Activated B cell treated with CpG ODN at 0.5 μM for 24 hours (primary cell): ENCODE results near the gene SKIDA1. TPM values are rescaled to one million over a fixed set of nuclear protein-coding genes. Genes with fewer than 3 reads are reported as not detected.

Experiments
- ATAC-seq: fragments of 200-7000 bp; cut with Tn5 transposase; one replicate; pipeline ENCODE4 v1.10.0; 2021; ENCODE audit warnings: low read depth, mild to moderate bottlenecking, moderate library complexity
- CTCF ChIA-PET: fragments of 350-600 bp; sonication (Branson Sonifier 250); formaldehyde crosslinking; loops from one replicate; lab custom pipeline; 2021; ENCODE audit warnings: antibody characterized with exemption; lab: Charles Lee
- POLR2A ChIA-PET: fragments of 350-600 bp; sonication (Branson Sonifier 250); formaldehyde crosslinking; loops from one replicate; lab custom pipeline; 2021; ENCODE audit warnings: antibody characterized with exemption; lab: Charles Lee
- DNase-seq: peaks from one replicate; pipeline ENCODE4 v3.0.0; 2022
- H3K27ac Mint-ChIP-seq: one replicate; pipeline ENCODE4 v1.8.0; 2020; ENCODE audit warnings: mixed read lengths
- H3K27me3 Mint-ChIP-seq: one replicate; pipeline ENCODE4 v1.8.0; 2021; ENCODE audit warnings: mixed read lengths
- H3K36me3 Mint-ChIP-seq: one replicate; pipeline ENCODE4 v1.8.0; 2021; ENCODE audit warnings: low read depth, mixed read lengths
- H3K4me1 Mint-ChIP-seq: one replicate; pipeline ENCODE4 v1.8.0; 2021; ENCODE audit warnings: mixed read lengths
- H3K4me3 Mint-ChIP-seq: one replicate; pipeline ENCODE4 v1.8.0; 2020; ENCODE audit warnings: mild to moderate bottlenecking, mixed read lengths
- H3K9me3 Mint-ChIP-seq: one replicate; pipeline ENCODE4 v1.8.0; 2020; ENCODE audit warnings: mixed read lengths
- intact Hi-C: fragments of 100-400 bp; cut with micrococcal nuclease; formaldehyde crosslinking; loops from one replicate; pipeline ENCODE4 v1.15.1; 2024
- total RNA-seq: library from RNA; stranded (reverse); gene quantifications from 2 replicates; pipeline ENCODE4 v1.2.3, GENCODE V29; 2022
- TF ChIP-seq, protein P1 (sequence below): fragments of 200-600 bp; IDR thresholded peaks from one replicate; pipeline ENCODE4 v1.8.0; 2022; ENCODE audit warnings: antibody characterized with exemption, mild to moderate bottlenecking

SKIDA1 gene
- total RNA-seq, 1 donor from 2014 or later: 0.60 TPM

- Mint-ChIP-seq H3K27me3 (peaks cover 63% of the 10 kb centered on the region), H3K9me3 (no peaks in the 10 kb centered on the region), H3K4me3 (peak overlapping the region; percentile 11), H3K27ac (peak overlapping the region; percentile 61), H3K4me1 (peaks cover 42% of the 10 kb centered on the region), H3K36me3 (no peaks in the 10 kb centered on the region)
- ATAC-seq (no peak), DNase-seq (no peak)
- TF ChIP-seq, protein P1, sequence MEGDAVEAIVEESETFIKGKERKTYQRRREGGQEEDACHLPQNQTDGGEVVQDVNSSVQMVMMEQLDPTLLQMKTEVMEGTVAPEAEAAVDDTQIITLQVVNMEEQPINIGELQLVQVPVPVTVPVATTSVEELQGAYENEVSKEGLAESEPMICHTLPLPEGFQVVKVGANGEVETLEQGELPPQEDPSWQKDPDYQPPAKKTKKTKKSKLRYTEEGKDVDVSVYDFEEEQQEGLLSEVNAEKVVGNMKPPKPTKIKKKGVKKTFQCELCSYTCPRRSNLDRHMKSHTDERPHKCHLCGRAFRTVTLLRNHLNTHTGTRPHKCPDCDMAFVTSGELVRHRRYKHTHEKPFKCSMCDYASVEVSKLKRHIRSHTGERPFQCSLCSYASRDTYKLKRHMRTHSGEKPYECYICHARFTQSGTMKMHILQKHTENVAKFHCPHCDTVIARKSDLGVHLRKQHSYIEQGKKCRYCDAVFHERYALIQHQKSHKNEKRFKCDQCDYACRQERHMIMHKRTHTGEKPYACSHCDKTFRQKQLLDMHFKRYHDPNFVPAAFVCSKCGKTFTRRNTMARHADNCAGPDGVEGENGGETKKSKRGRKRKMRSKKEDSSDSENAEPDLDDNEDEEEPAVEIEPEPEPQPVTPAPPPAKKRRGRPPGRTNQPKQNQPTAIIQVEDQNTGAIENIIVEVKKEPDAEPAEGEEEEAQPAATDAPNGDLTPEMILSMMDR: no peak
- intact Hi-C loops: loop anchor here (2.0 to 10.0 kb wide), 3 partner anchors 435 to 1679 kb away; no protein-coding TSS in a partner anchor
- CTCF ChIA-PET: no interaction called here
- POLR2A ChIA-PET: interaction anchor here (0.7 to 1.1 kb wide), 3 partner anchors 11 to 917 kb away, joined by 3 to 5 read pairs (median 3); no protein-coding TSS in a partner anchor
Observed at GRCh38 chr10:21519941-21520436, 5.5 kb downstream of the SKIDA1 start.

GRCh38 chr10:21519397-21519933, 6.0 kb downstream of the SKIDA1 start:
- H3K4me1 Mint-ChIP-seq: peaks cover 38% of the 10 kb centered on the region
- no peak overlapping the region for H3K4me3 Mint-ChIP-seq
- CTCF ChIA-PET: no interaction called here
- DNase-seq (no peak), ATAC-seq (no peak)
- POLR2A ChIA-PET: interaction anchor here (0.6 to 0.9 kb wide), 2 partner anchors 823 to 917 kb away, joined by 3 read pairs; no protein-coding TSS in a partner anchor
- H3K9me3 Mint-ChIP-seq: no peaks in the 10 kb centered on the region
- intact Hi-C loops: loop anchor here (2.0 to 5.0 kb wide), 2 partner anchors 1653 to 1679 kb away; no protein-coding TSS in a partner anchor
- H3K27ac Mint-ChIP-seq: peak overlapping the region; percentile 61
- peaks cover 66% of the 10 kb centered on the region for H3K27me3 Mint-ChIP-seq
- no peaks in the 10 kb centered on the region for H3K36me3 Mint-ChIP-seq
- TF ChIP-seq, protein P1: no peak

GRCh38 chr10:21518641-21519396, 6.7 kb downstream of the SKIDA1 start:
- POLR2A ChIA-PET: interaction anchor here (0.6 to 1.4 kb wide), 5 partner anchors 8 to 824 kb away, joined by 3 to 5 read pairs (median 3); partner anchors contain the start of gene MLLT10
- intact Hi-C loops: loop anchor here (2.0 to 5.0 kb wide), 2 partner anchors 1653 to 1680 kb away; no protein-coding TSS in a partner anchor
- Mint-ChIP-seq H3K36me3 (no peaks in the 10 kb centered on the region), H3K4me1 (peaks cover 38% of the 10 kb centered on the region), H3K27ac (peak overlapping the region; percentile 61), H3K4me3 (peak overlapping the region; percentile 82), H3K27me3 (peaks cover 69% of the 10 kb centered on the region), H3K9me3 (no peaks in the 10 kb centered on the region)
- no peak for DNase-seq
- TF ChIP-seq, protein P1: no peak
- ATAC-seq: no peak
- CTCF ChIA-PET: interaction anchor here (0.6 to 1.1 kb wide), 4 partner anchors 23 to 1470 kb away, joined by 3 to 7 read pairs (median 4); no protein-coding TSS in a partner anchor

GRCh38 chr10:21518149-21518640, 7.3 kb downstream of the SKIDA1 start:
- ChIA-PET POLR2A (interaction anchor here (0.8 to 1.4 kb wide), 4 partner anchors 9 to 735 kb away, joined by 3 to 5 read pairs (median 4); partner anchors contain the start of gene MLLT10), CTCF (interaction anchor here (0.6 to 1.1 kb wide), 4 partner anchors 22 to 1471 kb away, joined by 3 to 7 read pairs (median 4); no protein-coding TSS in a partner anchor)
- Mint-ChIP-seq H3K4me1 (peaks cover 38% of the 10 kb centered on the region), H3K9me3 (no peaks in the 10 kb centered on the region), H3K4me3 (peak overlapping the region; percentile 82), H3K27ac (peak overlapping the region; percentile 32), H3K36me3 (no peaks in the 10 kb centered on the region), H3K27me3 (peaks cover 64% of the 10 kb centered on the region)
- ATAC-seq: no peak
- no peak for DNase-seq
- intact Hi-C loops: loop anchor here (2.0 to 5.0 kb wide), 2 partner anchors 1654 to 1681 kb away; no protein-coding TSS in a partner anchor
- TF ChIP-seq, protein P1: no peak
